HG02885 (cell line): ENCODE measurements around the gene BRD3OS.
A peak's percentile ranks its signal among the peaks of the same experiment; 100 is the strongest.

Experiments used
- ATAC-seq: cut with Tn5 transposase; IDR thresholded peaks from one replicate; pipeline ENCODE4 v1.9.1; 2021; ENCODE audit warnings: mild to moderate bottlenecking; ENCODE audit not compliant: unreplicated experiment, poor library complexity

The BRD3OS gene

DNA sequence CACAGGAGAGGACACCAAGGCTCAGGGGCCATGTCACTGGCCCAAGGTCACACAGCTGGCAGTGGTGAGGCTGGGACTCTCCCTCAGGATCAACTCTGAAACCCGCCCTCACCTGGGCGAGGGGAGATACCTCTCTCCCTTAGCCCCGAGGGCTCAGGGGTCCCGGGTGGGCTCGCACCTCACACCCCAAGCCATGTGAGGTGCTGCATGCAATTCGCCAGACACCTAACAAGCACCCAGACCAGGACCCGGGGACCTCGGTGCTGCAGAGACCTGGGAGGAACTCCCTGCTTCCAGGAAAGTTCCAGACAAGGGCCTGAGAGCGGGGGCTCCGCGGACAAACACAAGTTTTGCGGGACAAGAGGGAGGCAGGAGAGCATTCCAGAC lies 23.3 kb downstream of the BRD3OS start:
- no peak for ATAC-seq

DNA sequence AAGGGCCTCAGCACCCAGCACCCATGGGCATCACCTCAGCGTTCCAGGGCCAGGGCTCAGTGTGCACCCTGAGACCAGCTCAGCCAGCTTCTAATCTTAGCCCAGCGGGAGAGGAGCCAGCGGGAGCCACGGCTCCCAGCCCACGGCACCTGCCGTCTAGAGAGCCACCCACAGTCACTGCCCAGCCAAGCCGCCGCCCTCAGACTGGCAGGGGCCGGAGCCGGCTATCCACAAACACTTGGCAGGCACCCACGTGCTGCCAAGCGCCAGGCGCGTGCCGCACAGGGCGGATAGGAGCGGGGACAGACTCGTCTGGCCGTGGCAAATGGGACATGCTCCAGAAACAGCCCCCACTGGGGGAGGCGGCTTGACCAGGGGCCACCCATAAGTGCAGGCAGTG lies 24.0 kb downstream of the BRD3OS start:
- ATAC-seq = no peak

DNA sequence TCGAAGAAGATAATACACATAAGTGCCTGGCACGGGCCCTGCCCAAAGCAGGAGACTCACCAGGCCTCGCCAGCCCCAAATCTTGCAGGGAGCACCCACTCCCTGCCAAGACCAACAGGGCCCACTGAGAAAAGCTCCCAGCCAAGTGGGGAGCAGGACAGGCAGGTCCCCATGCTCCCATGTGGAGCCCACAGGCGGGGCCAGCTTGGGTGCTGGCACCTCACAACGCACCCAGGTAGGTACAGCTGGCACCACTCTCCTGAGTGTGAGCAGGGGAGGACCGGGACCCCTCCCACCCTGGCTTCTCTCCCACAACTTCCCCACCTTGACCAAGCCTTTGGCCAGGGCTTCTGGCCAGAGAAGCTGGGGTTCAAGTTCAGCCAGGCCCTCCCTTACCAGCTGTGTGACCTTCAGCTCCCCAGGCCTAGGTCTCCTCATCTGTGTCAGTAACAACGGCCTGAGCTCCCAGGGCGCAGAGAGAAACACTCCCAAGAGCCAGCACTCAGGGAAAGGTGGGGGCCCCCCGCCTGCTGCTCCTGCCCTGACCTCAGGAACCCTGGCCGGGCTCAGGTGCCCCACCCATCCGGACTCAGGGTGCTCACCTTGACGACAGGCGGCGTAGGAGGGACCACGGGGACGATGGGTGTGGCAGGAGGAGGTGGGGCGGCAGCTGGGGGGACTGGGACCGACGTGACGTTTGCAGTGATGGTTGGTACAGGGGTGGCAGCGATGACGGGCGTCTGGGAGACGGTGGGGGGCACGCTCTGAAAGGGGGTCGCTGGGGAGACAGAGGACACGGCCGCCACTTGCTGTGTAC lies 24.7 kb downstream of the BRD3OS start:
- ATAC-seq = no peak

DNA sequence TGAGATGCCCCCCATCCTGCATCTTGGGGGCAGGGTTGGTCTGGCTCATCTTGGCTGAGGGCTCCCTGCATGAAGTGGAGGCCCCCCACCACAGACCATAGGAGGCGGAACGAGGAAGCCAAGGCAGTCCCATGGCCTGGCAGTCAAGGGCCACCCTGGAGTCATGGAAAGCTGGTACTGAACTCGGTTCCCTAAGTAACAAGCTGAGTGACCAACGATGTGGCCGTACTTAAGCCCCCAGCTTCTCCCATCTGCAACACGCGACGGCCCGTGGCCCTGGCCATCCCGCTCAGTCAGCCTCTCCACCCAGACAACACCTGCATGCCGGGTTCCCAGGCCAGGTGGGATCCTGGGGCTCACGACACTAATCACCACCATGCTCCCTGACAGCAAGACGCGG lies 25.4 kb downstream of the BRD3OS start:
- ATAC-seq = no peak

DNA sequence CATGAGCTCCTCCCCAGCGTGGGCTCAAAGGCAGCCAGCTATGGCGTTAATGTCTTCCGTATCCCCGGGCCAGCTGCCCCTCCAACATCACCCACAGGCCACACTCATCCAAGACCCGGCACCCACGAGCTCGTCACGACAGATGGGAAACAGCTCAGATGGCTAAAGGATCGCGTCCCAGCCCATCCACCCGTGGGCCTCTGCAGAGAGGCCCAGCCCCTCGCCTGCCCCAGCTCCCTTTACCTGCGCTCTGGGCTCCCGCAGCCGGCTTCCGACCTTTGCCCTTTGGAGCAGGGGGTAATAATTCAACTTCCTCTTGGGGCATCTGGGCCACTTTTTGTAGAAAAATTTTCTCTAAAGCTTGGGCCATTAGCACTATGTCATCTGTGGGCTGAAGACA lies 26.0 kb downstream of the BRD3OS start:
- ATAC-seq = no peak

DNA sequence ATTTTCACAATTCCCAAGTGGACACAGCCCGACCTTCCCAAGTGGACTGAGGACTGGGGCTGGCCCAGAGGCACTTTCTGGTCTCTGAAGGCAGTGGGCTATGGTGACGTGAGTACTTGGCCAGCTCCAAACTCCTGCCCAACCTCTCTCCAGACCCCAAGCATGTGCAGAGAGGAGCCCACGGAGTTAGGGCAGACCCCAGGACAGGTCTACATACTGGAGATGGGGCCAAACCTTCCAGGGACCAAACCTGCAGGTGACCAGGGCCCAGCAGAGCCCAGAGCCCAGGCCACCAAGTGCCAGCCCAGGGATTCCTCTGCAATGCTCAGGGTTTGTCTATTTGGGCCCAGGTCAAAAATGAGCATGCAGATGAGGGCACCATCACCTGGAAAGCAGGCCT lies 27.2 kb downstream of the BRD3OS start:
- no peak for ATAC-seq

DNA sequence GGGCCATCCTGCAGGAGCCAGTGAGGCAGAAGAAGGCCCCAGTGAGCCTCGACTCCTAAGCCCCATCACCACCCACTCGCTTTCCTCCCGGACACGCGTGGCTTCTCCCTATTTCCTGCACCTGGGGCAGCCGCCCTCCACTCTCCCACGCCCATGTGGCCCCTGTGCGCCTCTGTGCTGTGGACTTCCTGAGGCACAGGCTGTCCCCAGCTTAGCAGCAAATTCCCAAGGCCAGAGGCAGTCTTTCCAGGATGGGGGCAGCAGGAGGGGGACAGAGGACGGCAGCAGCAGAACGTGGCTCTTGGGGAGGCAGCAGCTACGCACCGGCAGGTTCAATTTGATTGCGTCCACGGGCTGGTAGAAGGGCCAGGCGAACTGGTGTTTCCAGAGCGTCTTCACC lies 27.7 kb downstream of the BRD3OS start:
- ATAC-seq = no peak

DNA sequence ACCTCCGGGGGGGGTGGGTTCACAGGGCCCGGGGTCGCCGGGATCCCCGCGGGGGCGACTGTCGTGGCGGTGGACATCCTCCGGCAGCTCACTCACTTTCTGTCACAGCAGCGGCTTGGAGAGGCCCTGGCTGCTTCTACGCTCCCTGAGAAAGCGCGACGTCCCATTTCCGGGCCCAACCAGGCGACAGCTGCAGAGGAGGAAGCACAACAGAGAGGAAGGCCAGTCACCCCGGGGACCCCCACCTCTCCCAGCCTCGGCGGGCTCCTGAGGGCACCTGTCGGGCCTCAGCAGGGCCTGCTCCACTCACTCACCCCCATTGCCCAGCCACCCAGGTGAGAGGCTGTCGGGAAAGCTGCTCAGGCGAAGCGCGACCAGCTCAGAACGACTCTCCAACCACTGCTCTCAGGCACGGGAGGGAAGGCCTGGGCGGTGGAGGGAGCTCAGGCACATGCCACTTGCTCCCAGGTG lies 28.2 kb downstream of the BRD3OS start:
- ATAC-seq = no peak

DNA sequence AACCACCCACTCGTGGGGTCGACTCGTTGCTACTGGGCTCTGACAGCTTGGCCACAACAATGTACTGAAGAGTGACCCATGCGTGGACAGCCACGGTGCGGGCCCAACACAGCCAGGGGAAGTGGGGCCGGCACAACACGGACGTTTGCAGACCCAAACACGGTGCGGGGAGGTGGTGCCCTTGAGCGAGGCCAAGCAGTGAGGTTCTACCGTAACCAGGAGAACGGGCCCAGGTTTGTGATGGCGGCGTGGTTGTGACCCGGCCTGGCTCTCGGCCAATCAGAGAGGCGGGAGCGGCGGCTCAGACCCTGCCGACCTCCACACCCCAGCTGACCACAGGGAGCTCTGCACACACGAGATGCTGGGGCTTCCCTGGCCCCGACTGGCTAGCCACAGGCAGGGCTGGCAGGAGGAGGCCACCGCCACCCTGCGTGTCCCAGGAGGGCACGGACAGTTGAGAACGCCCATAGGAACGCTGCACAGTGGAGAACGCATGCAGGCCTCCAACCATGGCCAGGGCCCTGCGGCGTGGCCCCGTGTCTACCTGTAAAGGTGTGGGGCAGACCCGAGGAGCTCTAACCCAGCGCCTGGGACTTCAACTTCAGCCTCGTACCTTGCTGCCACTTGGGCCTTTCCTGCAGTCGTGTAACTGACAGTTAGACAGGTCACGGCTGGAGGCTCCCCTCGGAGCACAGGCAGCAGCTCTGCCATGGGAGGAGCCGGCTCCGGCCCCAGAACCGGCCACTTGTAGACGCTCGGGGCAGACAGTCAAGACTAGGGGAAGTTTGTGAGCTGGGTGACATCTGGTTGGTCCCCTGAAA lies 28.9 kb downstream of the BRD3OS start:
- ATAC-seq = no peak

DNA sequence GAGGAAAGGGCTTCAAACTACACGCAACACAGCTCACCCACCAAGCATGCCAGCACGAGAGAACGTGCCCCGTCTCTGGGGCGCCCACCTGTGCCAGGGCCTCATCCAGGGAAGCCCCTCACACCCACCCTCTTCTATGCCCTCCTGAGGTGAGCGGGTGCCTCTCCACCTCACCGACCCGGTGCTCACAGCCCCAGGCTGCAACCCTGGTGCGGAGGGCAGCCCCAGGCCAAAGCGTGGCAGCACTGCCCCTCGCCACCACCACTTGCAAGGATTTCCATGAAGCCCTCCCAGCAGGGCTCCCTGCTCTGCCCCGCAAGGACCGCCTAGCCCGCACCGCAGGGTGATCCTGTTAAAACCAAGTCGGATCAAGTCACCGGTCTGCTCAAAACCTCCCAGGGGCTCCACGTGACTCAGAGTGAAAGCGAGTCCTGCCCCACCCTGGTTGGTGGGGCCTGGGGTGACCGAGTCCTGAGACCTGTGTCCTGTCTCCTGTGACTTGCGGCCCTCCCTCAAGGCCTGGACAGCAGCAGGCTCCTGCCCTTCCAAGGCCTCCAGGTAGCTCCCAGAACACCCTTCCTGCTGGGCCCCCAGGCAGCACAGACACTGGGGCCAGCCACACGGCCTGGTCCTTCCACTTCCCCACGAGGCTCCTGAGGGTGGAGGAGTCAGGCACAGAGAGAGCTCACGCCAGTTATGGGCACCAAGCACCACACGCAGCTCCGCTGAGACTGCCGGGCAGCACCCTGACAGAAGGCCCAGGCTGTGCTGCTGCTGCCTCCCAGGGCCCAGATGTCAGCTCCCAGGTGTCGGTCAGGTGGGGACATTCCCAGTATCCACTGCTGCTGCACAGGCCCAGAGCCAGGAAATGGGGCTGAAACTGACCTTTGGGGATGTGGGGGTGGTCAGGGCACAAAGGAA lies 29.9 kb downstream of the BRD3OS start:
- no peak for ATAC-seq

DNA sequence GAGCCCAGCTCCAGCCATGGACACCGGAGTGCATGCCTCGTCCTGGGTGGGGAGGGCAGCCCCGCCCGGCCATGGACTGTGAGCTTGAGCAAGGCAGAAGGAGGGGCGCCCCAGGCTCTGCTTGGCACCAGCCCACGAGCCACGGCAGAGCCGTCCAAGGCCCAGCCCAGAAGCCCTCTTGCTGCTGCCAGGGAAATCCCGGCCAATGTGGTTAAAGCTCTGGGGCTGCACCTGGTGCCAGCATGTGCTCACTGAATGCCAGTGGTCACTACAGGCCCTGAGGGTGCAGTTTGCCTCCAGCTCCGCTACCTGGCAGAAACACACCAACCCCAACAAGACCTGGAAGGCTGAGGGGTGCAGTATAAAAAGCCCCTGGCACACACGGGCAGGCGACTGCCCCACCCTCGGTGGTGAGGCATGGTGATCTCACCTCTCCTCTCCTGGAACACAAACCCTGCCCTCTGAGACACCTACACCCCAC lies 30.7 kb downstream of the BRD3OS start:
- ATAC-seq = no peak

DNA sequence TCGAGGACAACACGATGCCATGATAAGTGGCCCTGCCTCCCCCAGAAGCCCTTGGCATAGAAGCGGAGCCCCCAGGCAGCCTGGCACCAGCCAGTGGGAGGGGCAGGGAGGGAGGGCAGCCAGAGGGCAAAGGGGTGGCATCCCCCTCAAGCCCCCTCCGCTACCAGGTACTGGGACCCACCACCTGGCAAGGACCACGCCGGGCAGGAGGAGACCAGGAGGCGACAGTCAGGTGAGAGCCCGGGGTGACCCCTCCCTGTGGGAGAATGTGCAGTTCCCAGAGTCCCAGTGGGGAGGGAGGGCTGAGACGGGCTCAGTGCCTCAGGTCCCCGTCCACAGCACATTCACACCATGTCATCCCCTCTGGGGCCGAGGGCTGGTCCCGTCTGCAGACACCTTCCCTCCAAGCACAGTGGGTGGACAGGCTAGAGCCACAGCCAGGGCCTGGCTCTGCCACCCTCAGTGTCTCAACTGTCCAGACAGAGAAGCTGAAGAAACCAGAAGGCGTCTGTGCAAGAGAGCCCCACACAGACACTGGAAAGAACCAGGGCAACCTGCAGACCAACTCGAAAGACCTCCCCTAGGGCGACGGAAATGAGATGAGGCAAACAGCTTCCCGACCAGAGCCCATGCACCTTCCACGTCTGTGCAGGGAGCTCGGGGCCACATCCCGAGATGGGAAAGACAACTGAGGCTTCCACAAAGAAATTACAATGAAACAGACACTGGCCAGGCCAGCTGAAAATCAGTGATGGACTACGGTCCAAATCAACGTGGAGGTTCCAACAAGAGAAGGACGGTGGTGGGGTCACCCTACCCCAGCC lies 31.4 kb downstream of the BRD3OS start:
- no peak for ATAC-seq

DNA sequence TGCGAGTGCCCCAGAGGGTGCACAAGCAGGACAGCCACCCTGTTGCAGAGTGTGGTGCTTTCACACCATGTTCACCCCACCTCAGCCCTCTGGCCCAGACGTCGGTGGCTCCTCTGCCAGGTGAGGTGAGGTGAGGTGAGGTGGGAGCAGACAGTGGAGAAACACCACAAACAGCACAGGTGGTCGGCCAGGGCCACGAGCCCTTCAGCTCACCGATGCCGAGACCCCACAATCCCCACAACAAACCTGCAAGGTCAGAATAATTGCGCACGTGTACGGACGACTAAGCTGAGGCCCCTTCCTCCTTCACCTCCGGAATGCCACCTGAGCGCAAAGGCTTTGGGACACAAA lies 32.0 kb downstream of the BRD3OS start:
- ATAC-seq = no peak

DNA sequence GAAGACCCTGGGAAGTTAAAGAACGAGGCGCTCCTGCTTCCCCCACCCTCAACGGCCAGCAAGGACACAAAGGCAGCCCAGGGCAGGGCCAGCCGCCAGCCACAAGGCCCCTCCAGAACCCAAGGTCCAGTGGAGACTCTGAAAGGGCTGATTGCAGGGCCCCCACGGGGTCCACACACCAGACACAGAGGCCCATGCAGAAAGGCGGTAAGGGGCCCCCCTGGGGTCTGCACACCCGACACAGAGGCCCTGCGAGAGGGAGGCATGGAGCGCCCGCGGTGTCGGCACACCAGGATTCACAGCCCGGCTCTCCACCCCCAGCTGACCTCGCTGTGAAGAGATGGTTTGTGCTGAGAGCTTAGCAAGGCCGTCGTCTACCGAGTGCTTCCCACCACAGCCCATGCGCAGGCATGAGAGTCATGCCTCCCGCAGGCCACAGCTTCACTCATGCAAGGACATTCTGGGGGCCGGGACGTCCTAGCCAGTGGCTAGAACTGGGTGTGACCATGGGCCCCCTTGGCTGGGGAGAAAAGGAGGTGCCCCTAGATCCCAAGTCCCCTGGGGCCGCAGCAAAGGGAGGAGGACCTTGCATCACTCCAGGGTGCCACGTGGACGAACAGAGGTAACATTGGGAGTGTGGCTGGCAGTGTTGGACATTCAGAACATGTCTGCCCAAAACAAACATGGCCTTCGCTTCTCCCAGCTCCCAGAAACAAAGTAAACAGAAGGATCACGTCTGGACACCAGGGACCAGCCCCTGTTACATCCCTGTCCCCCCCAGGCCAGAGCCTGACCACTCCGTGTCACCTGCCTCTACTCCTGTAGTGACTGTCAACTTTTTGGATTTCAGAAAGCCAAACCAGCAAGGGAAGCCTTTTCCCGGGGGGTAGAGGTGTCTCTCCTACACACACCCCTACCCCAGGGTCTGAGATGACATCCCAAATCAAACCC lies 32.7 kb downstream of the BRD3OS start:
- no peak for ATAC-seq

DNA sequence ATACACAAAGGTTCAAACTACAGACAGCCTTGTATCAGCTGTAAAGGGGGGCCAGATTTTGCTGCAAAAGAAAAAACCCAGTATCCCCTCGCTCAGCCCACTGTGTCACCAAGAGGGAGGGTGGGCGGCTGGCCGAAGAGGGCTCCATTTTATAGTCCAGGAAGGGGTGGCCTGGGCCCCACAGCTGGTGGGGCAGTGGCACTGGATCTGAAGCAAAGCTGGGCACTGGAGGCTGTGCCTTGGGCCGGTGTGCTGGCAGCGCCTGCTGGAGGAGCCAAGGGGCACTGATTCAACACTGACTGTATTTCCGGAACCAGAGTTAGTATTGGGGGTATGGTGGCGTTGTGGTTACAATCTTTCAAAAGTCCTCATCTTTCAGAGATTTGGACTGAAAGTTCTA lies 33.4 kb downstream of the BRD3OS start:
- ATAC-seq = no peak

DNA sequence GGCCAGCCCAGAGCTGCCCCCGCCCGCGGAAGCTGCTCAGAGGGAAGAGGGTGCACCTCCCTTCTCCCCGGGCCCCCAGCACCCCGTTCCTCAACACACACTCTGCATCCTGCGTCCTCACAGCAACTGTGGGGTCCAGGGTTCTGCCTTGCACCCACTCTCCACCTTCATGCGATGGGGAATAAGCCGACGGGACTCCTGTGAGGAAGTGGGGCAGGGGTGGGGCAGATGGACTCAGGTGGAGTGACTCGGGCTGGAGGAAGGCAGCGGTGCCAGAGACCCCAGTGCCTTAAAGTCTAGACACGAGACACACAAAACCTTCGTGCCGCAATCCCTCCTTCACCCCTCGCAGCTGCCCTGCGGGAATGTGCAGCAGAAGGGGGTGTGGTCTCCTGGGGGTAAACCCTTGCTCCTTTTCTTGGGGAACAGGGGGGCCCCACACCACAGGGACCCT lies 33.9 kb downstream of the BRD3OS start:
- ATAC-seq = no peak

DNA sequence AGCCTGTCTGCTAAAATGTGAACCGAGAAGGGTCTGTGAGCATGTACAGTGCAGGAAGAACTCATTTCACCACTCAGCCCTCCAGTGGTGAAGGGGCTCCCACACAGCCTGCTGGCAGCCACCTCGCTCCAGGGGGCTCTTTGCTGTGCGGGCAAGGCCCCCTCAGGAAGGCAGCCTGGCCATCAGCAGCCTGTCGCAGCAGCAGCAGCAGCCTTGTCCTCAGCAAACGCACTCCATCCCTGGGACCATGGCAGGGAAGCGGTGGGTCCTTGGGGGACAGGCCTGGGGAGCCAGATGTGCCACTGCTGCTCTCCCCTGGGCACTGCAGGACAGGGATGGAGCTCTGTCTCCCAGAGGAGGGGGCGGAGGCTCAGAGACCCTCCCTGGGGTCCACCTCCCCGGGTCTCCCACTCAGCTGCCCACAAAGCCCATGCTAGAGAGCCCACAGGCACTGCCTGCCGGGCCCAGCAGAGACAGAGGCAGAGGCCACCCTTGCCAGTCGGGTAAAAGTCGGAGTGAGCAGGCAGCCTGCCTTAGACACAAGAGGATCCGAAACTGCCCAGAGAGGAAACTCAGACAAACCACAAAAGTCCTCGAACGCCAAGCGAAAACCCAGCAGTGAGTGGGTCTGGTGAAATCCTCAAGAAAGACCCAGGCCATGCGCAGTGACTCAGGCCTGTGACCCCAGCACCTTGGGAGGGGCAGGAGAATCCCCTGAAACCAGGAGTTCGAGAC lies 34.5 kb downstream of the BRD3OS start:
- ATAC-seq = peak; percentile 64

DNA sequence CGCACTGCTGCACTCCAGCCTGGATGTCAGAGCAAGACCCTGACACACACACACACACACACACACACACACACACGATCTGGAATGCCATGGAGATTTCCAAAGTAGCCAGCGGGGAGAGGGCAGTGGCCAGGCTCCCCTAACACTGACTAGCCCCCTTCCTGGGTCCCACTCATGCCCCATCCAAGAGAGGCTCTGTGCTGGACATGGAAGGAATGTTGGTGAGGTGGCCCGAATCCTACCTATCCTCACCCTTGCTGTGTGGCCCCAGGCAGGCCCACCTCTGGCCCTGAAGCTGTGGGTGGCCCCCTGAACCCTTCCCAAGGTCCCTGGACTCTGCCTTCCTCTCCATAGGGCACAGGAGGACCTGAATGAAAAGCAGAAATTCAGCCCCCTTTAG lies 35.3 kb downstream of the BRD3OS start:
- no peak for ATAC-seq
